ENCODE results near the gene TNFSF8.

The TNFSF8 gene, protein sequence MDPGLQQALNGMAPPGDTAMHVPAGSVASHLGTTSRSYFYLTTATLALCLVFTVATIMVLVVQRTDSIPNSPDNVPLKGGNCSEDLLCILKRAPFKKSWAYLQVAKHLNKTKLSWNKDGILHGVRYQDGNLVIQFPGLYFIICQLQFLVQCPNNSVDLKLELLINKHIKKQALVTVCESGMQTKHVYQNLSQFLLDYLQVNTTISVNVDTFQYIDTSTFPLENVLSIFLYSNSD

DNA sequence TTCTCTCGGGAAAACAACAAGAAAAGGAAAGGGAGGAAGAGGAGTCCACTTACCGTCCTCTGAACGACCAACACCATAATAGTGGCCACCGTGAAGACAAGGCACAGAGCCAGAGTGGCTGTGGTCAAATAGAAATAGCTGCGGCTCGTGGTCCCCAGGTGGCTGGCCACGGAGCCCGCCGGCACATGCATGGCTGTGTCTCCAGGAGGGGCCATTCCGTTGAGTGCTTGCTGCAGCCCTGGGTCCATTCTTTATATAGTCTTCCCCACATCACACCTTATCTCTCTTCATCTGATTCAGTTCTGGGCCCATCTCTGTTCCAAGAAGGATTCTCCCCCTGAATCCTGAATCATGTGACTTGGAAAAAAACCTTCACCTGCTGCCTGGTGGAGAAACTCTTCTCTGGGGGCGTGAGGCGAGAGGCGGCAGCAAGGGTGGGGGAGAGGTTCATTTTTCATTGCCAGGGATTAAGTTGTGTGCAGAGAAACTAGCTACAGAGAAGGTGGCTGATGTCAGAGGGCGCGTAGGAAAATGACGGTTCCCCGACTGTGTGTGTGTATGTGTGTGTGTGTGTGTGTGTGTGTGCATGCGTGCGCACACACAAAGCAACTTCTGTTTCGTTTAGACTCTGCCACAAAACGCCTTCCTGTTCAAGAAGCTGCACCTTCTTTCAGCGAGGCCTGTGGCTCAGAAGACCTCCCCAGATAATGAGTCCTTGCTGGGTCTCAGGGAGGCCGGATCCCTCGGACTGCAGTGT lies at the start of gene TNFSF8:
TNFSF8 (minus strand) TSS at position 536 of the 757 bp plus-strand sequence; CDS start at position 248, 288 bp downstream.
- DNase-seq (ENCODE audit: low read depth), result no peak

DNA sequence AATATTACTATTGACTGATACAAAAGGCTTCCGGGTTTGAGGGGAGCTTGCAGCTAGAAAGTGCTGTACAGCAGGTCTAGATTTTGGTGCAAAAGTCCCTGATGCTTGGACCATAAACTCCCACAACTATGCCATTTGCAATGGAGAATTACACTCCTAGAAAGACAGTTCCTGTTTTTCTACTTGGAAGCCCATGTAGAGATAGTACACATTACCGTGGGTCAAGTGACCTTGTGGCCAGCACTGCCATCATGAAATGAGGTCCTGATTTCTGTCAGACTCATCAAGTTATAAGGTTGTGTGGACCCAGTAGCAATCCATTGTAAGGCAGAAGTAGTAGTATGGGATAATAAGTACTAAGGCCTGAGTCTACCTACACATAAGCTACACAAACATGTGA lies 42.8 kb upstream of the TNFSF8 start:
- no peak for DNase-seq (ENCODE audit: low read depth)

GRCh38 chr9:114972510-114973136 lies 42.2 kb upstream of the TNFSF8 start:
- DNase-seq (ENCODE audit: low read depth), result no peak

DNA sequence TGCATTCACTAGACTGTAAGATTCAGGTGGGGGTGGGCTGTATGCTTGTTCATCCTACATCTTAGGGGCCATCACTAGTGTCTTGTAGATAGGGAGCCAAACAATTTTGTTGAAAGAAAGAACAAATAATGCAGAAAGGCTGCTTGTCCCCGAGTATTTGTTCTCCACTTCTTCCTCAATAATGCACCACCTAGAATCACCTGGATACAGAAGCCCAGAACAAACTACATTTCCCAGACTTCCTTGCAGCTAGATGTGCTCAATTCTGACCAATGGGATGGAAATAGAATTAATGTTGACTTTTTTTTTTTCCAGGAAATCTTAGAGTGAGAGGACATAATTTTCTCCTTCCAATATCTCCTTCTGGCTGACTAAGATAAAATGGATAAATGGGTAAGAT lies 38.9 kb upstream of the TNFSF8 start:
- DNase-seq (ENCODE audit: low read depth), result no peak

- DNase-seq (ENCODE audit: low read depth), result peak; percentile 44
Measured at GRCh38 chr9:114968671-114969070, 38.3 kb upstream of the TNFSF8 start.

DNA sequence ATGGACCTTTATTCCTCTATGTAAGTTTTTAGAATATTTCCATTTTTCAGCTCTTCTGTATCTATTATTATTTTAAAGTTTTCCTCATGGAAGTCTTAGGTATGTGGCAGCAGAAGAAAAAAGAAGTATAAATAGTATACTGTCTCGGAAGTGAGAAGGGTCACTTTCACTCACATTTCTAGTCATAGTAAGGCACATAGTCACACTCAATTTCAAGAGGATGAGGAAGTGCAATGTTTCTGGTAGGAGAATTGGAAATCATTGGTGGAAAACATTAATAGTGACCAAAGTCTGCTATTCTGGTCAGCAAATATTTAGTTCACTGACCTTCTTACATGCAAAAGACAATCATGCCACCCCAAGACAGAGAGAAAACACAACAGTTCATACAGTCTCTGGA lies 35.2 kb upstream of the TNFSF8 start:
- DNase-seq (ENCODE audit: low read depth), result no peak

DNA sequence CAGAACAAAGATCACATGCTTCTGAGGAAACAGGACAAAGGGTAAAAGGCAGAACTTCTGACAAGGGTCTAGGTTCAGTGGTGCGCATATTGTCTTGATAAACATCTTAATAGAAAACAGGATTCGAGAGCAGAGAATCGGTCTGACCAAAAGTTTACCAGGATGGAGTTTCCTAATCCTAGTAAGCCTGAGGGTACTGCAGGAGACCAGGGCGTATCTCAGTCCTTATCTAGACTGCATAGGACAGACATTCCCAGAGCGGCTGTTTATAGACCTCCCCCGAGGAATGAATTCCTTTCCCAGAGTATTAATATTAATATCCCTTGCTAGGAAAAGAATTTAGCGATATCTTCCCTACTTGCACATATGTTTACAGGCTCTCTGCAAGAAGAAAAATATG lies 32.4 kb upstream of the TNFSF8 start:
- DNase-seq (ENCODE audit: low read depth), result no peak

DNA sequence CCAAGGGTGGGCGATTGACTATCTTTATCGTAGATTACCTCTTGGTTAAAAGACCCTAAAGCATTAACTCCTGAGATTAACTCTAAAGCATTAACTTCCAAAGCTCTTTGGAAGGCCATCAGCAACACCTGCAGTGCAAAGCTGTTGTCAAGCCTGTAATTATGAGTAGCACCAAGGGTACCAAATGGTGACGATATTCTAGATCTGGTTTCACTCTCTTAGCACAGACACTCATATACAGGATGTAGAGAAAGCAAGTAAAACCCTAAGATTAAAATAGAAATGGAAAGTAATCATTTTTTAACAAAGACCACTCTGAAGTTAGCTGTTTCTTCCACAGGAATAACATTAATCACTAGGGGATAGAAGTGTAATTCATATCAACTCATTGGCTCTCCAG lies 29.9 kb upstream of the TNFSF8 start:
- no peak for DNase-seq (ENCODE audit: low read depth)

- DNase-seq (ENCODE audit: low read depth), result no peak
Measured at GRCh38 chr9:114958844-114959235, 28.4 kb upstream of the TNFSF8 start.

GRCh38 chr9:114958021-114958843 lies 27.8 kb upstream of the TNFSF8 start:
- no peak for DNase-seq (ENCODE audit: low read depth)

DNA sequence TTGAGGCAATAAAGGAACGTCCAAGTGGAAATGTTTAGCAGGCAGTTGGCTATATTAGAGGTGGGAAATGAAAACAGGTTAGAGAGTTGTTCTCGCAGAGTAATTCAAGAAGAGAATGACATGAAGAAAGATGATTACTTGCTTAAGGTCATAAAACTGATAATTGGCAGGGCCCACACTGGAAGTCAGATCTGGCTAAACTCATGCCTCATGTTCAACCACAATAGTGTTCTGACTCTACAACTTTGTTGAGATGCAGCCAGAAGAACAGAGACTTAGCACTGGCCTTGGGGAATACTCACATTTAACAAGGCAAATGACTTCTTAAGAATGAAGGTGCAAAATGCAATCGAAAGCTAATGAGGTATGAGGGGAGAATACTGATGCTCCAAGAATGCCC lies 27.2 kb upstream of the TNFSF8 start:
- DNase-seq (ENCODE audit: low read depth), result no peak

DNA sequence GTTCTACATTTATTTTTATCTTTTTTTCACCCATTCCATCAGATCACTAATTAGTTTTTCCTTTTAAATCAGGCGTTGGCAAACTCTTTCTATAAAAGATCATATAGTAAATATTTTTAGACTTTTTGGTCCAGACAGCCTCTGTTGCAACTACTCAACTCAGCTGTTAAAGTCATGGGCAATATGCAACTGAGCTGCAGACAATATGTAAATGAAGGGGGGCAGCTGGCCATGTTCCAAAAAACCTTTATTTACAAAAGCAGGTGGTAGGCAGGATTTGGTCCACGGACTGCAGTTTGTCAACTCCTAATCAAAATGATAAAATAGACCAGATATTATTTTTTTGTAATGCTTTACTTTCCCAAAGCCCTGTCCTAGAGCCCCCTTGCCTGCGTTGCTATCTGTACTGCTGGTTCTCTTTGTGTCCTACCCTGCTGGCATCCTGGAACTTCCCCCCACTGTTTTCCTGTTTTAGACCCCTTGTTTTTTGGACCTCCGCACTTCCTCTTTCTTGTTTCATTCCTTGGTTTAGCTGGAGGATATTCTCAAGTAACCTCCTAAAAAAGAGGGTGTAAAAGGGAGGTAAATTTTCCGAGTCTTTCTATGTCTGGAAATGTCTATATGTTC lies 24.7 kb upstream of the TNFSF8 start:
- no peak for DNase-seq (ENCODE audit: low read depth)

DNA sequence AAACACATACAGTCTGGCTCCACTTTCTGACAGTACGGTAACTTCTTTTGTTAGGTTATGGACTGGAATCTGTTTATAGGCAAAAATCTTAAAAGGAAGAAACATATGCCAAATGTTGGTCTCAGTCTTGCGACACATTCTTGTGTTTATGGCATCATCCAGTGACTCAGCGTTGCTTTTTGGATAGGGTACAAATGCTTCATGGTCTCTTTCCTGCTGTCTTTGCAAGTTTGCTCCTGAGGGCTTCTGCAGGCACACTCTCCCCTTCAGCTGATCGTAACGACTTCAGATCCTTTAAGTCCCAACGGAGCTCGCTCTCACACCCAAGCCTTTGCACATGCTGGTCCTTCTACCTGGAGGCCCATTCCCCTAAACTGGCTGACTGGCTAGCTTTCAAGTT lies 23.6 kb upstream of the TNFSF8 start:
- DNase-seq (ENCODE audit: low read depth), result peak; percentile 89

- DNase-seq (ENCODE audit: low read depth), result no peak
Measured at GRCh38 chr9:114953046-114953445, 22.7 kb upstream of the TNFSF8 start.

- DNase-seq (ENCODE audit: low read depth), result no peak
Measured at GRCh38 chr9:114950761-114951160, 20.4 kb upstream of the TNFSF8 start.

GRCh38 chr9:114947058-114947457 lies 16.7 kb upstream of the TNFSF8 start:
- DNase-seq (ENCODE audit: low read depth), result no peak

GRCh38 chr9:114945616-114946412 lies 15.4 kb upstream of the TNFSF8 start:
- DNase-seq (ENCODE audit: low read depth), result no peak

DNA sequence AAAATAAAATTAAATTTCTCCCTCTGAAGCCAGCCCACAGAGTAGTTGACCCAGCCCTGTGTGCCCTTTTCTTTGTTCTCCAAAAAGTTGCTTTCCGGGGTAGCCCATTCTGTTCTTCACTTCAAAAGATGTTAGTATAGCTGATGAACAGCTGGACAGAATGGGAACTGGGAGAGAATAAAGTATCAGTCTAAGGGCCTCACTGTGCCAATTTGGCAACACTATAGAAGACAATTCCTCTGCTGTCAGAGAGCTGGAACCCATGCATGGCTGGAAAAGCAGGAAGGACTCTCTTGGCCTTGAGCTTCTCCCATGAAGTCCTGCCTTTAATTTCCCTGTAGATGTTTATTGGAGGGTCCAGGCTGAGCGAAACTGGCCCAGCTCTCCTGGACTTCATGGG lies 11.0 kb upstream of the TNFSF8 start:
- no peak for DNase-seq (ENCODE audit: low read depth)

DNA sequence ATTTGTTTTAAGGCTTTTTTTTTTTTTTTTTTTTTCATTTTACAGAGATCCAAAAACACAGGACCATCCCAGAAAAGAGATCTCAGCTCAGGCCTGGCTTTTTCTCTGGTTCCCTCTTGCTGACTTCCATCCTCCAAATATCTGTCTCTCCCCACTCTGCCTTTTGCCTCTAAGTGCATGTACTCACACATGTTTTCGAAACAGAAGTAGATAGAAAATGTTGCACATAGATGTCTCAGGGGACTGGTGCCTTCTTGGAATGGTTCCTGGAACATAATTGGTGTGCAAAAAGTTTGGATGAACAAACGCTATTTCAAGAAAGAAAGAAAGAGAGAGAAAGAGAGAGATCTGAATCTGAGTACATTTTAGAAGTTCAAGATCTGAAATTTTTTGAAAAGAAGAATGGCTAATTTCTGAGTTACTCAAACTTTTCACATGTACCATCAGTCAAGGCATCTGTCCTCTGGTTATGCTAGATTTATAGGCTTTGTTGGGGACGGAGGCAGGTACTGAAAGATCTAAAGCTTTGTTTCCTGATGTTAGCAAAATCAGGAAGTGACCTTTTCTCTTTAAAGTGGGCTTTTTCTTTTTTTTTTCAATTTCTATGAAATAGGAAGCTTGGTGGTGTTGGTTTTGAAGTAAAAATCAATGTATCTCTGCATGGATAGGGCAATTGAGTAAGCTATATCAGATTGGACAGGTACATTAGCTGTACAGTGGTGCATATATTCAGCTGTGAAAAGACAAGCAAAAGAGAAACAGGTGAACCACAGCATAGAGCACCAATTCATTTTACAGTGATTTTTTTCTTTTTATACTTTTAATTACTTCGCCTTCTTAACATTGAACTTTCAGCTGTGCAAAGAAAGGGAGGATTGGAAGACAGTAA lies 8.5 kb upstream of the TNFSF8 start:
- peak; percentile 62 for DNase-seq (ENCODE audit: low read depth)

- no peak for DNase-seq (ENCODE audit: low read depth)
Measured at GRCh38 chr9:114937516-114937915, 7.1 kb upstream of the TNFSF8 start.

All from stromal cell of bone marrow (primary cell).